ACC112 (cell line): Measurements from ENCODE around the gene ZNF33B.
A peak's percentile ranks its signal among the peaks of the same experiment; 100 is the strongest.

Experiments used
- H2AFZ ChIP-seq: fragments of 200-600 bp; sonication (generic); one replicate; pipeline ENCODE4 v1.6.0; 2017; ENCODE audit warnings: antibody characterized with exemption, low read length; ENCODE audit not compliant: unreplicated experiment
- H3K27ac ChIP-seq: fragments of 200-600 bp; sonication (generic); 2 replicates; pipeline ENCODE4 v1.5.1; 2014; ENCODE audit warnings: low read depth, mild to moderate bottlenecking, antibody characterized with exemption, low read length, moderate library complexity
- H3K27me3 ChIP-seq: fragments of 200-600 bp; sonication (generic); 2 replicates; pipeline ENCODE4 v1.6.1; 2014; ENCODE audit warnings: mild to moderate bottlenecking, antibody characterized with exemption, low read length, moderate library complexity, mixed read lengths; ENCODE audit not compliant: insufficient read depth
- H3K36me3 ChIP-seq: fragments of 200-600 bp; sonication (generic); 2 replicates; pipeline ENCODE4 v1.6.1; 2016; ENCODE audit warnings: mild to moderate bottlenecking, antibody characterized with exemption, low read length, moderate library complexity, mixed read lengths; ENCODE audit not compliant: insufficient read depth
- H3K4me1 ChIP-seq: fragments of 200-600 bp; sonication (generic); one replicate; pipeline ENCODE4 v1.6.1; 2016; ENCODE audit warnings: low read length, mixed read lengths; ENCODE audit not compliant: insufficient read depth, unreplicated experiment, control insufficient read depth
- H3K4me3 ChIP-seq: fragments of 200-600 bp; sonication (generic); 2 replicates; pipeline ENCODE4 v1.5.1; 2014; ENCODE audit warnings: mild to moderate bottlenecking, low read depth, low read length
- H3K79me2 ChIP-seq: fragments of 200-600 bp; sonication (generic); one replicate; pipeline ENCODE4 v1.6.0; 2016; ENCODE audit warnings: low read length; ENCODE audit not compliant: control insufficient read depth, unreplicated experiment, insufficient read depth

ZNF33B gene

GRCh38 chr10:42615419-42615818 lies 23.0 kb downstream of the ZNF33B start:
- H3K27me3 ChIP-seq = no peaks in the 10 kb centered on the region
- no peak overlapping the region for H2AFZ ChIP-seq
- H3K79me2 ChIP-seq = no peaks in the 10 kb centered on the region
- no peak overlapping the region for H3K4me3 ChIP-seq
- no peaks in the 10 kb centered on the region for H3K4me1 ChIP-seq
- no peak overlapping the region for H3K27ac ChIP-seq
- H3K36me3 ChIP-seq = peaks cover 7% of the 10 kb centered on the region; the same call in 1 of the 2 replicates

GRCh38 chr10:42609872-42610271 lies 28.5 kb downstream of the ZNF33B start:
- no peak overlapping the region for H3K4me3 ChIP-seq
- no peak overlapping the region for H2AFZ ChIP-seq
- H3K4me1 ChIP-seq = no peaks in the 10 kb centered on the region
- H3K27ac ChIP-seq = no peak overlapping the region
- H3K27me3 ChIP-seq = no peaks in the 10 kb centered on the region
- no peaks in the 10 kb centered on the region for H3K79me2 ChIP-seq
- peaks cover 12% of the 10 kb centered on the region; the same call in 1 of the 2 replicates for H3K36me3 ChIP-seq

GRCh38 chr10:42598249-42598873 lies 40.0 kb downstream of the ZNF33B start:
- Histone ChIP-seq H3K27ac (no peak overlapping the region), H3K27me3 (no peaks in the 10 kb centered on the region), H3K4me1 (peaks cover 10% of the 10 kb centered on the region), H3K79me2 (no peaks in the 10 kb centered on the region), H3K36me3 (peaks cover 13% of the 10 kb centered on the region), H3K4me3 (no peak overlapping the region), H2AFZ (no peak overlapping the region)

- H3K79me2 ChIP-seq = no peaks in the 10 kb centered on the region
- peaks cover 34% of the 10 kb centered on the region for H3K36me3 ChIP-seq
- H3K4me3 ChIP-seq = no peak overlapping the region
- peaks cover 10% of the 10 kb centered on the region for H3K4me1 ChIP-seq
- H3K27me3 ChIP-seq = no peaks in the 10 kb centered on the region
- no peak overlapping the region for H3K27ac ChIP-seq
- H2AFZ ChIP-seq = no peak overlapping the region
These were observed 42.2 kb downstream of the ZNF33B start for GRCh38 chr10:42596196-42596595.

GRCh38 chr10:42594246-42594650 lies 44.1 kb downstream of the ZNF33B start:
- Histone ChIP-seq H3K36me3 (peaks cover 37% of the 10 kb centered on the region), H3K4me1 (peaks cover 10% of the 10 kb centered on the region), H3K79me2 (no peaks in the 10 kb centered on the region), H2AFZ (no peak overlapping the region), H3K27me3 (no peaks in the 10 kb centered on the region), H3K4me3 (peak overlapping the region; percentile 13; the same call in 1 of the 2 replicates), H3K27ac (peak overlapping the region; percentile 93)

GRCh38 chr10:42593284-42593683 lies 45.1 kb downstream of the ZNF33B start:
- Histone ChIP-seq H3K4me3 (no peak overlapping the region), H3K27ac (peak overlapping the region; percentile 93), H2AFZ (no peak overlapping the region), H3K36me3 (peaks cover 37% of the 10 kb centered on the region), H3K27me3 (no peaks in the 10 kb centered on the region), H3K79me2 (no peaks in the 10 kb centered on the region), H3K4me1 (peaks cover 10% of the 10 kb centered on the region)

- Histone ChIP-seq H3K36me3 (no peaks in the 10 kb centered on the region), H3K27me3 (no peaks in the 10 kb centered on the region), H3K4me3 (no peak overlapping the region)
These were observed 54.5 kb downstream of the ZNF33B start for GRCh38 chr10:42583828-42584227.

GRCh38 chr10:42578019-42578418 lies 60.4 kb downstream of the ZNF33B start:
- Histone ChIP-seq H2AFZ (no peak overlapping the region), H3K4me1 (no peaks in the 10 kb centered on the region)

More at GRCh38 chr10:42583828-42584227, 54.5 kb downstream of the ZNF33B start:
- Histone ChIP-seq H3K27ac (no peak overlapping the region), H2AFZ (no peak overlapping the region), H3K4me1 (no peaks in the 10 kb centered on the region), H3K79me2 (no peaks in the 10 kb centered on the region)

GRCh38 chr10:42576338-42576737 lies 62.0 kb downstream of the ZNF33B start:
- H3K79me2 ChIP-seq = no peaks in the 10 kb centered on the region
- no peak overlapping the region for H2AFZ ChIP-seq
- no peaks in the 10 kb centered on the region for H3K4me1 ChIP-seq
- no peaks in the 10 kb centered on the region for H3K36me3 ChIP-seq
- no peak overlapping the region for H3K27ac ChIP-seq
- no peak overlapping the region for H3K4me3 ChIP-seq
- H3K27me3 ChIP-seq = no peaks in the 10 kb centered on the region; the same call in 1 of the 2 replicates

More at GRCh38 chr10:42578019-42578418, 60.4 kb downstream of the ZNF33B start:
- no peaks in the 10 kb centered on the region for H3K36me3 ChIP-seq
- no peak overlapping the region for H3K27ac ChIP-seq
- no peak overlapping the region for H3K4me3 ChIP-seq
- H3K27me3 ChIP-seq = no peaks in the 10 kb centered on the region; the same call in 1 of the 2 replicates
- H3K79me2 ChIP-seq = no peaks in the 10 kb centered on the region

- Histone ChIP-seq H3K4me1 (no peaks in the 10 kb centered on the region), H3K4me3 (no peak overlapping the region), H2AFZ (no peak overlapping the region), H3K79me2 (no peaks in the 10 kb centered on the region), H3K27me3 (no peaks in the 10 kb centered on the region; the same call in 1 of the 2 replicates), H3K27ac (no peak overlapping the region), H3K36me3 (no peaks in the 10 kb centered on the region)
These were observed 64.0 kb downstream of the ZNF33B start for GRCh38 chr10:42574336-42574735.

- H3K36me3 ChIP-seq = no peaks in the 10 kb centered on the region
- no peak overlapping the region for H3K27ac ChIP-seq
- no peak overlapping the region for H3K4me3 ChIP-seq
- H3K4me1 ChIP-seq = no peaks in the 10 kb centered on the region
- peaks cover 13% of the 10 kb centered on the region for H3K27me3 ChIP-seq
- peaks cover 5% of the 10 kb centered on the region for H3K79me2 ChIP-seq
- H2AFZ ChIP-seq = no peak overlapping the region
These were observed 81.4 kb downstream of the ZNF33B start for GRCh38 chr10:42556931-42557330.
